ENCODE measurements around the gene SLC6A3.

GRCh38 chr5:1466631-1467265 is 21.5 kb upstream of the SLC6A3 start:
- no peak for TF ChIP-seq POLR2A (IDR thresholded peaks at IDR 0.05)
- TF ChIP-seq CTCF (IDR thresholded peaks at IDR 0.05): no peak
- TF ChIP-seq EP300 (IDR thresholded peaks at IDR 0.05): no peak

Measured in tibial nerve (tissue), 4 donors.